AML-193 (cell line): Measurements from ENCODE around the gene TRIM44.
"Not testable (repeated sequence)": the region's sequence is repeated elsewhere in the genome, so short reads cannot be mapped to it uniquely, and the experiment has no call there.

Experiments
- DNase-seq, 2 experiments: peaks; one replicate each; lab custom pipeline; 2025; lab: John Stamatoyannopoulos, UW

TRIM44 gene

GRCh38 chr11:35855671-35856070 is 193.1 kb downstream of the TRIM44 start:
- DNase-seq: no peak

- DNase-seq: no peak
Measured at GRCh38 chr11:35856259-35856658, 193.7 kb downstream of the TRIM44 start.

GRCh38 chr11:35856756-35857155 is 194.2 kb downstream of the TRIM44 start:
- no peak for DNase-seq

- DNase-seq: no peak
Measured at GRCh38 chr11:35857922-35858321, 195.3 kb downstream of the TRIM44 start.

- DNase-seq: no peak
Measured at GRCh38 chr11:35859301-35859700, 196.7 kb downstream of the TRIM44 start.

- not testable (repeated sequence) for DNase-seq
Measured at GRCh38 chr11:35860194-35860593, 197.6 kb downstream of the TRIM44 start.

- DNase-seq: no peak
Measured at GRCh38 chr11:35861191-35861590, 198.6 kb downstream of the TRIM44 start.

- DNase-seq: no peak
Measured at GRCh38 chr11:35862666-35863065, 200.1 kb downstream of the TRIM44 start.

- DNase-seq: no peak
Measured at GRCh38 chr11:35864131-35864530, 201.6 kb downstream of the TRIM44 start.

- DNase-seq: no peak
Measured at GRCh38 chr11:35866601-35867000, 204.0 kb downstream of the TRIM44 start.
